Measurements from ENCODE around the gene DNTTIP2.
"Not testable (repeated sequence)": the region's sequence is repeated elsewhere in the genome, so short reads cannot be mapped to it uniquely, and the experiment has no call there.

Gene DNTTIP2, protein sequence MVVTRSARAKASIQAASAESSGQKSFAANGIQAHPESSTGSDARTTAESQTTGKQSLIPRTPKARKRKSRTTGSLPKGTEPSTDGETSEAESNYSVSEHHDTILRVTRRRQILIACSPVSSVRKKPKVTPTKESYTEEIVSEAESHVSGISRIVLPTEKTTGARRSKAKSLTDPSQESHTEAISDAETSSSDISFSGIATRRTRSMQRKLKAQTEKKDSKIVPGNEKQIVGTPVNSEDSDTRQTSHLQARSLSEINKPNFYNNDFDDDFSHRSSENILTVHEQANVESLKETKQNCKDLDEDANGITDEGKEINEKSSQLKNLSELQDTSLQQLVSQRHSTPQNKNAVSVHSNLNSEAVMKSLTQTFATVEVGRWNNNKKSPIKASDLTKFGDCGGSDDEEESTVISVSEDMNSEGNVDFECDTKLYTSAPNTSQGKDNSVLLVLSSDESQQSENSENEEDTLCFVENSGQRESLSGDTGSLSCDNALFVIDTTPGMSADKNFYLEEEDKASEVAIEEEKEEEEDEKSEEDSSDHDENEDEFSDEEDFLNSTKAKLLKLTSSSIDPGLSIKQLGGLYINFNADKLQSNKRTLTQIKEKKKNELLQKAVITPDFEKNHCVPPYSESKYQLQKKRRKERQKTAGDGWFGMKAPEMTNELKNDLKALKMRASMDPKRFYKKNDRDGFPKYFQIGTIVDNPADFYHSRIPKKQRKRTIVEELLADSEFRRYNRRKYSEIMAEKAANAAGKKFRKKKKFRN

DNA sequence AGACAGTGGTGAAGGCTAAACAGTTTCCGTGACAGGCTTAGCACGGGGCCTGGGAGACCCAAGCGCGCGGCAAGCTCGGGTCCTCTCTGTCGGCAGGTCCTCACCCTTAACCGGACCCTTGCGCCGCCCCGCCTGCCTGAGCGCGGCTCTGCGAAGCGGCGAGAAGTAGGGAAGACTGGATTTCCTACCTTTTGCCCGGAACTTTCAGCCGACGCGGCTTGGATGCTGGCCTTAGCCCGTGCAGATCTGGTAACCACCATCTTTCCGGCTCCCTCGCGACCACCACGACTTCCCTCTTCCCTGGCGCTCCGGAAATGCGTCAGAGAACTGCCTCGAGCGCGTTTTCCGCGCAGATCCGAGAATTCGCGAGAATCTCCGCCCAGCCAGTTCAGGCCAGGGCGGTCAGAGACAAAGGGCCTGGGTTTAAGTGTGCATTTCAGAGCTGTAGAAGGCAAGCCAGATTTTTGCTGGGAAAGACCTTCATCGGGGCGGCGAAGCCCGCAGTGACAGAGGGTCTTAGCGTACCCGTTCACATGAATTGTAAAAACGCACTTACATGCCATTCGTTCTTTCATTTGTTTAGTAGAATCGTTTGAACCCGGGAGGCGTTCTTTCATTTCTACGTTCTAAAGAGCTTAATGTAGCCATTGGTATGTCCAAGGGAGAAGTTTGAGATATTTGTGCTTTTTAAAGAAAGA lies at the start of gene DNTTIP2:
TSS of gene DNTTIP2 (minus strand) at position 318 of the 698 bp plus-strand sequence. CDS start at position 260, 58 bp downstream.
- peak; percentile 89 for DNase-seq

DNA sequence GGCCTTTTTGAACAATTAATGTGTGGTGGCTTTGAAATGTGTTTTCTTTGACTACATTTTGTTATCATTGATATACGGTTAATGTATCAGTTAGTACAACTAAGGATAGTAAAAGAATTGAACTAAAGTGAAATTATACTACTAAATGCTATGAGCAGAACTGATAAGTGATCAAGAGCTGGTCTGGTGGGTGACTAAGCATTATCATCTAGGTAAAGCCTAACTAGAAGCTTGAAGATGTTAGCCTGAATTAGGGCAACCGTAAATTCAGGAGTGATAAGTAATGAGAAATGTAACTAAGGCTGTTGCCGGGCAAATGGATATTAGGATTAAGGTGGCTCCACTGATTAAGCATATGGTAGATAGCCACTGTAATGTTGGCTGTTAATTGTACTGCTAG lies 46.2 kb upstream of the DNTTIP2 start:
- DNase-seq, result no peak

DNA sequence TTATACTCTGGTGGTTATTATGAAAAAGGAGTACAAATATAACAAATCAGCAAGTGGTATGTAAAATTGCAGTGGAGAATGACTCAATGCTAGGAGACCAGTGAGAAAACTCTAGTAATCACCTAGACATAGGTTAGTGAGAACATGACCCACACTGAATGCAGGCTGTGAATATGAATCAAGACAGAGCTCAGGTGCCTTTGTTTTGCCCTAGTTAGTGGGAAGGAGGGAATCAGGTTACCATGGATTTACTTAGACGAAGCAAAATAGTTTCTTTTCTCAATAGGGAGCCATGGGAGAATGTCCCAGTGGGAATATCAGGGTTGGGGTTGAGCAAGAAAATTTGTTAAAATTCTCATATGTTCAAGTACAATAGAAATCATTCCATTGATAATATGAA lies 40.8 kb upstream of the DNTTIP2 start:
- no peak for DNase-seq

DNA sequence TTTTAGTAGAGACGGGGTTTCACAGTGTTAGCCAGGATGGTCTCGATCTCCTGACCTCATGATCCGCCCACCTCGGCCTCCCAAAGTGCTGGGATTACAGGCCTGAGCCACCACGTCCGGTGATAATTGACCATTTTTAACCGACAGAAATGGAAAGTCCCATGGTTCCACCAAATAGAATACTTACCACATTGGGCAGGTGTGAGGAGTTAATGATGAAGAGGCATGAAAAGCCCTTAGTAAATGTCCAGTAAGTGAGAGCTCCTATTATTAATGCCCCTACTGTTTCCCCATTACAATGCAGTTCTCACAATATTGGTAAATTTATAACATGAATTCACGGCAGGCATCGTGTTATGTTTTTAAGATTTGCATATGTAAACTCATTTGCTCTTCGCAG lies 38.3 kb upstream of the DNTTIP2 start:
- no peak for DNase-seq

DNA sequence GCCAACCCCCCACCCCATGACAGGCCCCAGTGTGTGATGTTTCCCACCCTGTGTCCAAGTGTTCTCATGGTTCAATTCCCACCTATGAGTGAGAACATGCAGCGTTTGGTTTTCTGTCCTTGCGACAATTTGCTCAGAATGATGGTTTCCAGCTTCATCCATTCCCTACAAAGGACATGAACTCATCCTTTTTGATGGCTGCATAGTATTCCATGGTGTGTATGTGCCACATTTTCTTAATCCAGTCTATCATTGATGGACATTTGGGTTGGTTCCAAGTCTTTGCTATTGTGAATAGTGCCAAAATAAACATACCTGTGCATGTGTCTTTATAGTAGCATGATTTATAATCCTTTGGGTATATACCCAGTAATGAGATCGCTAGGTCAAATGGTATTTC lies 31.9 kb upstream of the DNTTIP2 start:
- not testable (repeated sequence) for DNase-seq

DNA sequence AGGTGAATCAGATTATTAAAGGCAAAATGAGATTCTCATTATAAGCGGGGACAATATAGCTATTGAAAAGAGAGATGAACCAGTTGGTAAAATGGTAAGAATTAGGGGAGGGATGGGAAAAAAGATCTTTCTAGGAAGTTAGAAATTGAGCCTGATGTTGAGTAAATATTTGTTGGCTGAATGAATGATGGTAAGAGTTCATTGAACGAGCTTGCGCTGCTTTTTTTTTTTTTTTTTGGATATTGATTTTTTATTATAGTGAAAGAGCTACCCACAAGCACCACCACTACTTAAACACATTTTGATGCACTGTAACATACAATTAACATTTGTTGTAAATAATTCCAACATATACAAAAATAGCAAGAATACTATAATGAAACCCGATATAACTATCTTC lies 31.3 kb upstream of the DNTTIP2 start:
- DNase-seq, result no peak

DNA sequence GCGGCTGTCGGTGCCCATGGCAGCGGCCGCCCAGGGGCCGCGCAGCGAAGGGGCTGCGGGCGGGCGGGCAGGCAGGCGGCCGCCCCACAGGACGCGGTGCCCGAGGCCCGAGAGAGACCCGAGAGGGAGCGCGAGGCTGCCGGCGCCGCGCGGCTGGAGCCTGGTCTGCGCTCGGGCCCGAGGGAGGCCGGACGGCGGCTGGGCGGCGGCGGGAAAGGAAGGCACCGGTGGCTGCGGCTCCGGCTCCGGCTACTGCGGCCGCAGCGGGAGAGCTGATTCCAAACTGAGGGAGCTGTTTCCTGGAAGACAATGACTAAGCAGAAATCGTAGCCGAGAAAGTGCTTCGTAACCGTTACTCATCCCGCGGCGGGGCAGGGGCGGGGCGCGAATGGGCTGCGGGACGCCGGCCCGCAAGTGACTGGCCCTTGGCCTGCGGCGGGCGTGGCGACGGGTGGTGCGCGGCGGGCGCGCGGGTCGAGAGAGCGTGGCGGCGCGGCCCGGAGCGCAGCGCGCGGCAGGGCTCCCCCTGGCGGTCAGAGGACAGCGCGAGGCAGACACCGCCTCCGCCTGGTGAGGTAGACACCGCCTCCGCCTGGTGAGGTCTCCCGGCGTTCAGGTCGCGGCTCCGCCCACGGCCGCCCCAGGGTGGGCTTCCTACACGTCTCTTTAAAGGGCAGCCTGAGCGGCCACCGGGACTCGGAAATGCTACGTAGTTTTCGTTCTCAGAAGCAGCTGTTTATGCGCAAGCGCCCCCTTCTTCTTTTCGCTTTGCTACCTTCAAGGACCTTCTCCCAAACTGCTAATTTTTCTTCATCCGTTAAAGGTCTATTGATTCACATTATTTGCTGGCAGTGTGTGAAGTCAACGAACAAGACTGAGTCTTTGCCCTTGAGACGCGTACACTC lies 30.4 kb upstream of the DNTTIP2 start, which contains the start of gene GCLM:
TSS of gene GCLM (minus strand) at position 285 of the 905 bp plus-strand sequence. CDS start at position 18, 267 bp downstream.
- peak; percentile 92 for DNase-seq

DNA sequence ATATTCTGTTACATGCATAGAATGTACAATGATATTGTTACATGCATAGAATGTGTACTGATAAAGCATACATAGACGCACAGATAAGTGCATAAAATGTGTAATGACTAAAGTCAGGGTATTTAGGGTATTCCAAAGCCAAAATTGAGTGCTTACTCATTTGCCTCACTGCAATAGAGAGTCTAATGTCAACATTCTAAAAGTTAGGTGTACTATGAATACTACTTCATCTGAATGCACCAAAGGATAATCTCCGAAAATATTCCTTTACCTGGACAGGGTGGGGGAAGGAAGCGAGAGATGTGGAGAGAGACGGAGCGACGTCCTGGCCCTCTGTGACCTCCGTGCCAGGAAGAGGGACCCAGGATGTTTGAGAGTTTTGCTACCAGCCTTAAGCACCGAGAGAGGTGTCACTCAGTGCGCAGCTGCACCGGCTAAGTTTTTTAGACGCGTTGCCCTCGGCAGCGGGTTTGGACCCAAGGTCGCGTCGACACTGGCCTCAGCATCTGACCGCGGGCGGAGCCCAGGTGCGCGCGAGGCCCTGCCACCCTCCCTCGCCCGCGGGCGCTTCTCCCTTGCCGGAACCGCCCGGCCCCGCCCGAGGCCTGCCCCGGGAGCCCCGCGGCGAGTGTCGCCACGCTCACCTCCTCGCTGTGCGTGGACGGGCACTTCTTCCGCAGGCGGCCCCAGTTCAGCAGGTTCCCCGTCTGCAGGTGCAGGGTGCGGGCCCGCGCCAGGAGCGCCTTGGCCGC lies 29.6 kb upstream of the DNTTIP2 start:
- DNase-seq, result peak; percentile 53

DNA sequence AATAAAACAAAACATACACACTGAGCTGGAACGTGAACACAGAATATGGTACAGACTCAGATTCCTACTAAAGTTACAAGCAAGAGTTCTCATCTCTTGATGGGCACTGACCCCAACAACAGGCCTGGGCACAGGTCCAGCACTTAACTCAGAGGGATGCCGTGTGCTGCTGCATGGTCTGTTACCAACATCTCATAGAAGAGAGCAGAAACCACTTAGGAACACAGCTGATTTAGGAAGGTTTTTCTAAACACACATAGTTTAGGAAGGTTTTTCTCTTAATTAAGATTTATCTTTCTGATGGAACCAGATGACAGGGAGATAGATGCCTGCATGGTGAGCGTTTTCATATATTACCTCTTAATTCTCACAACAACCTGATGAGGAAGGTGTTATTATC lies 28.7 kb upstream of the DNTTIP2 start:
- no peak for DNase-seq

DNA sequence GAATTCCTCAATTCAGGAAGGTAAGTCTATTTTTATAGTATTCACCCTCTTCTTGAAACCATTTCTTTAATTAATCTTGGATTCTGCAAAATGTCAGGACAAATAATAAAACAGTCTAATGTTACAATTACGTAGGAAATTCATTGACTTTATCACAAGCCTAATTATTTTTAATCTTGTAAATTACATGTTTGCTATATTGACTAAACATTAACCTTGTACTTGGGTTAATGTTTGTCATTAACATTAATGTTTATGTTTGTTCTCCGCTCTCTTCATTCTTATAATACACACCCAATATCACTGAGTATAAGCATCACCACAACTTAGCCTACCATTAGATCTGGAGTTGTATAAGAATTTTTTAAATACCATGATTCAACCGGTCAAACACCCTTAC lies 27.5 kb upstream of the DNTTIP2 start:
- no peak for DNase-seq

DNA sequence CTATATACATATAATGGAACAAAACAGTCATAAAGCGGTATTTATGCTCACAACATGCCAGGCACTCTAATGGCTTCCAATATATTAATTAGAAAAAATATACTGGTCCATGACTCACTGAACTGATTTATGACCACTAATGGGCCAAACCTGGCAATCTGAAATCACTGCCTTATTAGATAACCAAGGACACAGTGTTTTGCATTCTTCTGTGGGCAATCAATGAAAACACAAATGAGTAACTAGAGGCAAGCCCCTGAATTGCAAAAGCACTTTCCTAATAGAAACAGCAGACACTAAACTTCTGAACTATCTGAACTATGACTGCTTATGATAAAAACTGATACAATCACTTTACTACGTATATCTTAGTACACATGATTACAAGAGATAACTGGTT lies 26.7 kb upstream of the DNTTIP2 start:
- no peak for DNase-seq

DNA sequence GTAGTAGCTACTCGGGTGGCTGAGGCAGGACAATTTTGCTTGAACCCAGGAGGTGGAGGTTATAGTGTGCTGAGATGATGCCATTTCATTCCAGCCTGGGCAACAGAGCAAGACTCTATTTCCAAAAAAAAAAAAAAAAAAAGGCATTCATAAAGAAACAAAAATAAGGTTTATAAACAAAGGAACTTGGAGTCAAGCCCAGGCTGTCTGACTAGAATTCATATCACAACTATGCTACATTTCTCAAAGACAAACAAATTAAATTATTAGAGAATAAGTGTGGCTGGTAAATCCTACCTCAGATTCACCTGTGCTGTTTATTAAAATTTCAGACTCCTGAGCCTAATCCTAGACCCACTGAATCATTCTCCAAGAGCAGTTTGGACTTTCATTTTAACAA lies 26.0 kb upstream of the DNTTIP2 start:
- no peak for DNase-seq

DNA sequence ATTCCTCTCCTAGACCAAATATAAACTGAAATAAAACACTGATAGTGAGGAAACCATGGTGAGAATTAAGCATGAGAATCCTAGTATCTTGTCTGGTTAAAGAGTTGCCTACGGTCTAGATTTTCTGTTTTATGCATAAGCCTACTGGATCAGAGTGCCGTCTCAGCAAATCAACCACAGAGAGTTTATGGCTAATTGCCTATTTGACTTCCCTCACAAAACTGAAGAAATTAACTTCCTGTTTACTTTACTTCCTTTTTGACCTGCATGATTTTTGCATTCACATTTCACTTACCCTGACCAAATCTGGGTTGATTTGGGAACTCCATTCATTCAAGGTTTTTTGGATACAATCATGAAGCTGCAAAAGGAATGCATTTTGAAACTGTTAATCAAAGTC lies 25.2 kb upstream of the DNTTIP2 start:
- no peak for DNase-seq

DNA sequence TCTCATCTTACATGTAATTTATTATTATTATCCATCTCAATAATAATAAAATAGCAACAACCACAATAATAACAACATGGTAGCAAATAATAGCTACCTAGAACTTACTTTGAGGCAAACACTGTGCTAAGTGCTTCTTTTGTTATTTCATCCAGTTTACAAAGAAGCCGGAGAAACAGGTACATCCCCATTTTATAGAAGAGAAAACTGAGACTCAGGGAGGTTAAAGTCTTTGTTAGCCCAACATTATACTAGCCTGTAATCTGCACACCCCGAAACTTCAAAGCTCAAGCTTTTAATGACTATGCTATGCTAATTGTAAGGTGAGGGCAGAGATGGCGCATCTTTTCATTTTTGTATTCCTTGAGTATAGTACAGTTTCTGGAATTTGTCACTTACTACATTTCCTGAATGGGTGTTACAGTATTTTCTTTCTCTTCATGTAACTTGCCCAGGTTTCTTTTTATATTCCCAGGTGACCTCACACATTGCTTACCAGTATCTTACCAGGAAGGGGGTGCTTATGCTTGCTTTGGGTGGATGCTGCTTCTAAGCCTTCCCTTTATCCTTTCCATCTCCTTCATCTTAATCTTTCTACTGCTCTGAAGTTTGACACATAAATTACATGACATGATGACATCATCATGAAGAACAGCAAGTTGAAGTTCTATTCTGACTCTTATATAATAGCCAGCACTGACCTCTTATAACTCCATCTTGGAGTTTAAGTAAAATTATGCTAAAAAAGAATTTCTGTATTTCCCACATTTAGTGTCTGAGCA lies 21.9 kb upstream of the DNTTIP2 start:
- DNase-seq, result no peak

DNA sequence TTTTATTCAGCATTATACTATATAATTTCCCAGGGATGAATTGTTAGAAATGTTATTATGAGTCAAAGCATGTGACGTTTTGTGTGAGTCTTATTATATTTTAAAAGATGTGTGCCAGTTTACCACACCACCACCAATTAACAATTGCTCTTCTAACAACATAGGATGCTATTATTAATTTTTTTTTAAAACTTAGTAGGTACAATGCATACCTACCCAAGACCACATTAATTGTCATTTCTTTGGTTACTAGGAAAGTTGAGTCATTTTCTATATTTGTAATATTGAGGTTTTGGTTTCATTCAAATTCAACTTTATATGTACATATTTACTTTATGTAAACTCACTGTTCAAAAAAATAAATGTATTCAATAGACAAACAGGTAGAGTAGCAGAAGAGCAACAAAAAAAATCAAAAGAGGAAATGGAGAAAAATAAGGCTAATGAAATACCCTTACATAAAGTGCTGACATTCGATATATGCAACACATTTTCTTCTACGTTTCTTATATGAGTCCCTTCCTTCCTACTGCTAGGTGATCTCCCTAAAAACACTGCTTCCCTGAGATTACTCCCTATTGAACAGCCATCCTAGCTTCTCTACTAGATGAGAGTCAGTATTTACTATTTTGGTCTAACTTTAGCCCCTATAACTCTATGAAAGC lies 20.7 kb upstream of the DNTTIP2 start:
- no peak for DNase-seq

DNA sequence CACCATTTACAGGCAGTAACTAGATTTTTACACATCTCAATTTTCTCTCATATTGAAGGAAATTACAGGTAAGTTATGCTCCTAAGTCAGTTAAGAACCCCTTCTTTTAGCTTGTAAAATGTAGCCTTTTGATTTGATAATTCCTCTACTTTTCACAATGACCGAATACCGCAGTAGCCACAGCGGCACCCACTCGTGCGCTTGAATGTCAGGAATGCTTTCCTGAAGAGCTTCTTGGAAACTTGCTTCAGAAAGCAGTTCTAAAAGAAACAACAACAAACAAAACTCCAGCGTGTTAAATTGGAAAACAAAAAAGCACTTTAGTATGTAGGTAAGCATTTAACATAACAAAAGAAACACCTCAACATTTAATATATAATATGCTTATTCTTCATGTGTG lies 9.9 kb upstream of the DNTTIP2 start:
- DNase-seq, result no peak

DNA sequence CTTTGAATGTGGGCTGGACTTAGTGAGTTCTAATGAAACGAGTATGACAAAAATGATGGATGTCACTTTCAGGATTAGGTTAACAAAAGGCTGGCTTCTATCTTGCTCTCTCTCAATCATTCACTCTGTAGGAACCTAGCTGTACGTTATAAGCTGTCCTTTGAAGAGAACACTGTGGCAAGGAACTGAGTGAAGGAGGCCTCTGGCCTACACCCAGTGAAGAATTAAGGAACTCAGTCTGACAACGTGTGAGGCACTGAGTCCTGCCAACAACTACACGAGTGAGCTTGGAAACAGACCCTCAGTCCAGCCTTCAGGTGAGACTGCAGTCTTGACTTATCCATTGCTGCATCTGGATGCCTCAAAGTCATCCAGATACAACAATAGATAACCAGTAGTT lies 3.3 kb upstream of the DNTTIP2 start:
- no peak for DNase-seq

DNA sequence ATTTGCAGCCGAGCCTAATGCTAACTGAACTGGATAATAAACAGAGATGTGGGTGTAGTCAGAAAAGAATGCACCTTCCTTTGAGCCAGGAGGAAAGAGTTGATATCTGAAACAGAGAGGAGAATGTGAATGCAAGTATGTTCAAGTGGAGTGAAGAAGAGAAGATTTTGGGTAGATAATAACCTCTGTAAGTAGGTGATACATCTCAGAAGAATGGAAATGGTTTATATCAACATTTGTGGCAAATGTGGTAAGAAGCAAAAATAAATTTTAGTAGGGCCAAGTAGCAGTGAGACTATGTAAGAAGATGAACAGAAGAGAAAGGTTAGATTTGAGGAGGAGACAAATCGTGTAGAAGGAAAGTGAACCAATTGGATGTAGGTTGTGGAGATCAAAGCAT lies 1.7 kb upstream of the DNTTIP2 start:
- DNase-seq, result no peak

DNA sequence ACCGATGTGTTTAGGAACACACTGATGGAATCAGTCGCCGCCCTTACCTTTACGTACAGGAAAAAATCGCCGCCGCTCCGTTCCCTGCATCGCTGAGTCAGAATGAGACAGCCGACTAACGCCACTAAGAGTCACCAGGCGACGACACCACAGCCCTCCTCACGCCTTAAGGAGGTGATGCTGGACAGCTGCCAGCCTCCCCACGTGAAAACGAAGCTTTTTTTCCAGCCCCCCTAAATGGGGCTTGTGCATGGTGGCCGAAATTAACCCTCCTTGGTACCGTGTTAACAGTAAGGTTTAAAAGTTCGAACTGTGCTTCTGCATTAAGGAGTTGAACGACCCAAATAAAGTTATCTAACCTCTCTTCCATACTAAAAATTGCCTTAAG lies 511 bp downstream of the DNTTIP2 start:
- DNase-seq, result peak; percentile 64

DNA sequence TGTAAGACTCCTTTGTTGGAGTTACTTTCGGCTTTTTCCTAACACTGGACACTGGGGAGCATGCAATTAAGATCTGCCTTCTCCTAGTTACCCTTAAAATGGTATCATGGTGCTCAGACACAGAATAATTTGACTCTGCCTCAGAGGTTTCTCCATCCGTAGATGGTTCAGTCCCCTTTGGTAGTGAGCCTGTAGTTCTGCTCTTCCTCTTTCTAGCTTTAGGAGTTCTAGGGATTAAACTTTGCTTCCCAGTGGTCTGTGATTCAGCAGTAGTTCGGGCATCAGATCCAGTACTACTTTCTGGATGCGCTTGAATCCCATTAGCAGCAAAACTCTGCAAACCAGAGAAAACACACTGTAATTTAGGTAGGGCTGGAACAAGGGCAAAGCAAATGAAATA lies 1.5 kb downstream of the DNTTIP2 start:
- DNase-seq, result no peak

Measured in activated naive CD4-positive, alpha-beta T cell treated with Interleukin-2 at 50 U/mL for 16 hours (primary cell).